Right cardiac atrium (tissue), 5 donors: Measurements from ENCODE around the gene CNTFR. TPM values are rescaled to one million over a fixed set of nuclear protein-coding genes. Genes with fewer than 3 reads are reported as not detected.
"Not testable (repeated sequence)": the region's sequence is repeated elsewhere in the genome, so short reads cannot be mapped to it uniquely, and the experiment has no call there.

Experiments used
- ATAC-seq, 2 donors: fragments of 200-7000 bp; cut with Tn5 transposase; one replicate each; pipeline versions ENCODE4 v1.8.0 to v1.9.1; 2020; ENCODE audit warnings: moderate library complexity in 2 of 2, mild to moderate bottlenecking in 1 of 2
- DNase-seq, 3 donors: peaks; one replicate each; pipeline ENCODE4 v3.0.0-alpha.2; 2020
- H3K27ac ChIP-seq: one replicate; pipeline ENCODE4 v1.5.1; 2013; ENCODE audit warnings: mild to moderate bottlenecking, low read length, control low read depth, moderate library complexity
- H3K27me3 ChIP-seq: one replicate; pipeline ENCODE4 v1.6.1; 2013; ENCODE audit not compliant: control insufficient read depth, insufficient read depth
- H3K4me1 ChIP-seq: one replicate; pipeline ENCODE4 v1.6.1; 2013; ENCODE audit warnings: low read length; ENCODE audit not compliant: control insufficient read depth, insufficient read depth
- H3K4me3 ChIP-seq: one replicate; pipeline ENCODE4 v1.5.1; 2013; ENCODE audit warnings: low read length, control low read depth
- H3K9me3 ChIP-seq: one replicate; pipeline ENCODE4 v1.6.1; 2013; ENCODE audit warnings: low read length; ENCODE audit not compliant: control insufficient read depth
- WGBS: extraction: QIAGEN DNeasy Blood & Tissue Kit; methylation state at CpG from one replicate; pipeline ENCODE4 v1.1.7; 2013; 5-methylcytosine and 5-hydroxymethylcytosine counted together
- intact Hi-C, 4 donors: fragments of 100-400 bp; cut with DNase I; formaldehyde crosslinking; loops; one replicate each; pipeline versions ENCODE4 v1.11.0 to v1.14.0; 2022 to 2023
- long read RNA-seq, 4 donors: library from polyadenylated mRNA; unstranded; transcript quantifications; one replicate each; pipeline ENCODE4 v2.0.0, GENCODE V29; 2020 to 2021
- polyA plus RNA-seq: library from polyadenylated mRNA; stranded (reverse); fragments of 200-250 nt; gene quantifications from one replicate; pipeline ENCODE4 v1.2.3, GENCODE V29; 2013
- total RNA-seq, 4 donors: library from RNA; stranded (reverse); fragmentation: NEBNext Ultra II Directional; extraction: Animal tissue kit (Norgen Biotek cat#: 25700); gene quantifications; one replicate each; pipeline ENCODE4 v1.2.1, GENCODE V29; 2021
- donor health status: healthy with polysubstance abuse.
- donor health status: DM: no; HTN: yes; CAD: no.
- donor health status: DM: no; HTN: no; CAD: no.
- donor health status: DM: no; HTN: yes; CAD: no; lungs with severe emphysema.
- donor health status: DM: yes; HTN: yes; CAD: no.

The CNTFR gene, protein sequence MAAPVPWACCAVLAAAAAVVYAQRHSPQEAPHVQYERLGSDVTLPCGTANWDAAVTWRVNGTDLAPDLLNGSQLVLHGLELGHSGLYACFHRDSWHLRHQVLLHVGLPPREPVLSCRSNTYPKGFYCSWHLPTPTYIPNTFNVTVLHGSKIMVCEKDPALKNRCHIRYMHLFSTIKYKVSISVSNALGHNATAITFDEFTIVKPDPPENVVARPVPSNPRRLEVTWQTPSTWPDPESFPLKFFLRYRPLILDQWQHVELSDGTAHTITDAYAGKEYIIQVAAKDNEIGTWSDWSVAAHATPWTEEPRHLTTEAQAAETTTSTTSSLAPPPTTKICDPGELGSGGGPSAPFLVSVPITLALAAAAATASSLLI
- 10 to 100 TPM; 14.9 to 66.4 (median 46.0) TPM for total RNA-seq
- 55.0 TPM for polyA plus RNA-seq
- long read RNA-seq, donor 1, transcript CNTFR-201 (9 exons, 1,910 nt), result minor isoform, 9 of 45 reads
- long read RNA-seq, donor 1, transcript CNTFR-202 (10 exons, 2,052 nt), result major isoform, 18 of 45 reads
- long read RNA-seq, donor 1, partial matches to known transcripts, result 10 of 45 reads
- long read RNA-seq, donor 1, other reads (novel, unspliced or antisense), result 8 of 45 reads
- long read RNA-seq, donor 2, transcript CNTFR-202 (10 exons, 2,052 nt), result major isoform, 23 of 48 reads
- long read RNA-seq, donor 2, partial matches to known transcripts, result 9 of 48 reads
- long read RNA-seq, donor 2, other reads (novel, unspliced or antisense), result 12 of 48 reads
- long read RNA-seq, donor 3, partial matches to known transcripts, result 3 of 8 reads
- long read RNA-seq, donor 3, other reads (novel, unspliced or antisense), result 5 of 8 reads
- long read RNA-seq, donor 4, transcript CNTFR-202 (10 exons, 2,052 nt), result major isoform, 22 of 46 reads
- long read RNA-seq, donor 4, transcript CNTFR-201 (9 exons, 1,910 nt), result minor isoform, 8 of 46 reads
- long read RNA-seq, donor 4, partial matches to known transcripts, result 8 of 46 reads
- long read RNA-seq, donor 4, other reads (novel, unspliced or antisense), result 8 of 46 reads

DNA sequence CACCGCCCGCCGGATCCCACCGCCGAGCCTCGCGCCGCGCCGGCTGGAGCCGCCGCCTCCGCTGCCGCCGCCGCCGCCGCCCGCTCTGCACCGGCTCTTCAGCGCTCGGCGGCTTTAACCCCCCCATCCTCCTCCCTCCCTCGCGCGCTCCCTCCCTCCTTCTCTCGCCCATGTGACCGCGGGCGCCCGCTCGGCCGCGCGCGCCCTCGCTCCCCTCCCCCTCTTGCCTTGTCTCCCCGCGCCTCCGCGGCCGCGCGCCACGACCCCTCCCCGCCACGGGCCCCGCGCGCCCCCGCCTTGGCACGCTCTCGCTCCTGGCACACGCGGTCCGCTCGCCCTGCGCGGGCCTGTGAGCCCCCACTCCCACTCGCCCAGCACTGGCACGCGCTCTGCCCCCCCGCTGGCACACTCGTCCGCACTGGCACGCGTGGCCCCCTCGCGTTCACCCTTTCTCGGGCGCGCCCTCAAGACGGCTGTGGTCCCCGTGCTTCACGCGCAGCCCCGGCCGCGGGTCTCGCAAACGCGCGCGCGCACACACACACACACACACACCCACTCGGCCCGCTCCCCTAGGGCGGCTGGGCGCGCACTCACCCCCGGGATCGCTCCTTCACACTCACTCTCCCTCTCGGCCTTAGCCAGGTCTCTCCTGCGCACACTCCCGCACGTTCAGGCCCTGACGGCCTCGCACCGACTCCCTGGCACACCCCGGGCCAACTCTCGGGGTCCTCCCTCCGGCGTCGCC is at the start of gene CNTFR:
CNTFR (minus strand) TSS at position 89 of the 745 bp plus-strand sequence. CDS start 20,743 bp downstream, outside the sequence.
- no peaks in the 10 kb centered on the region for H3K9me3 ChIP-seq
- H3K4me1 ChIP-seq, result peaks cover 12% of the 10 kb centered on the region
- peak; percentile 65 to 92 (median 90) for DNase-seq
- WGBS, result under 1% methylated on average over 102 of the region's 104 CpGs
- peak within 1 kb of the TSS; percentile 10 for H3K27ac ChIP-seq
- H3K27me3 ChIP-seq, result no peaks in the 10 kb centered on the region
- H3K4me3 ChIP-seq, result peak within 1 kb of the TSS; percentile 45
- ATAC-seq, result peak; percentile 11 to 28
- intact Hi-C loops, result loop anchor here in 3 of 4 donors (2.0 to 10.0 kb wide), 6 partner anchors 41 to 255 kb away; no protein-coding TSS in a partner anchor

DNA sequence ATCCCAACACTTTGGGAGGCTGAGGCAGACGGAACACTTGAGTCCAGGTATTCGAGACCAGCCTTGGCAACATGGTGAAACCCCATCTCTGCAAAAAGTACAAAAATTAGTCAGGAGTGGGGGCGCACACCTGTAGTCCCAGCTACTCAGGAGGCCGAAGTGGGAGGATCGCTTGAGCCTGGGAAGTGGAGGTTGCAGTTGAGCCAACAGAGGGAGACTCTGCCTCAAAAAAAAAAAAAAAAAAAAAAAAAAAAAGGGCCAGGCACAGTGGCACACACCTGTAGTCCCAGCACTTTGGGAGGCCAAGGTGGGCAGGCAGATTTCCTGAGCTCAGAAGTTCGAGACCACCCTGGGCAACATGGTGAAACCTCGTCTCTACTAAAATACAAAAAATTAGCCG is 49.8 kb upstream of the CNTFR start:
- H3K4me1 ChIP-seq, H3K9me3 ChIP-seq, ATAC-seq, H3K27me3 ChIP-seq, H3K27ac ChIP-seq, H3K4me3 ChIP-seq: not testable (repeated sequence)
- WGBS, result 92% methylated on average over 8 of the region's 8 CpGs
- peak in 1 of 3 donors; percentile 9 for DNase-seq
- intact Hi-C loops, result loop anchor here in 1 of 4 donors (10.0 kb wide), 1 partner anchor 65 kb away; no protein-coding TSS in a partner anchor

DNA sequence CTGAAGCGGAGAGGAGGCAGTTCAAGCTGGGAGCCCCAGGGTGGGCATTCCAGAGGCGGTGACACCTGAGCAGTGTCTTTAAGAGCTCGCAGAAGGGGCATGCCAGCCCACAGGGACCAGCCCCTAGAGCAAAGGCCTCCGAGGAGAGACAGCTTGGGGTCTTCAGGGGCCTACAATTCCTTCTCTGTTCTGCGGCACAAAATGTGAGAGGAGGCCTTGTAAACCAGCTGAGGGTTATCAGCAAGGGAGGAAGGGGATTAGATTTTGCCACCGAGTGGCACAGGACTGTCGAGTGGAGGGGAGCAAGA is 48.6 kb upstream of the CNTFR start:
- peak overlapping the region; percentile 49 for H3K4me3 ChIP-seq
- WGBS, result 21% methylated on average over 7 of the region's 7 CpGs
- H3K27ac ChIP-seq, result peak overlapping the region; percentile 73
- H3K27me3 ChIP-seq, result no peaks in the 10 kb centered on the region
- ATAC-seq (no peak), DNase-seq (no peak)
- H3K9me3 ChIP-seq, result no peaks in the 10 kb centered on the region
- no peaks in the 10 kb centered on the region for H3K4me1 ChIP-seq
- intact Hi-C loops, result loop anchor here in 1 of 4 donors (10.0 kb wide), 1 partner anchor 67 kb away; no protein-coding TSS in a partner anchor

DNA sequence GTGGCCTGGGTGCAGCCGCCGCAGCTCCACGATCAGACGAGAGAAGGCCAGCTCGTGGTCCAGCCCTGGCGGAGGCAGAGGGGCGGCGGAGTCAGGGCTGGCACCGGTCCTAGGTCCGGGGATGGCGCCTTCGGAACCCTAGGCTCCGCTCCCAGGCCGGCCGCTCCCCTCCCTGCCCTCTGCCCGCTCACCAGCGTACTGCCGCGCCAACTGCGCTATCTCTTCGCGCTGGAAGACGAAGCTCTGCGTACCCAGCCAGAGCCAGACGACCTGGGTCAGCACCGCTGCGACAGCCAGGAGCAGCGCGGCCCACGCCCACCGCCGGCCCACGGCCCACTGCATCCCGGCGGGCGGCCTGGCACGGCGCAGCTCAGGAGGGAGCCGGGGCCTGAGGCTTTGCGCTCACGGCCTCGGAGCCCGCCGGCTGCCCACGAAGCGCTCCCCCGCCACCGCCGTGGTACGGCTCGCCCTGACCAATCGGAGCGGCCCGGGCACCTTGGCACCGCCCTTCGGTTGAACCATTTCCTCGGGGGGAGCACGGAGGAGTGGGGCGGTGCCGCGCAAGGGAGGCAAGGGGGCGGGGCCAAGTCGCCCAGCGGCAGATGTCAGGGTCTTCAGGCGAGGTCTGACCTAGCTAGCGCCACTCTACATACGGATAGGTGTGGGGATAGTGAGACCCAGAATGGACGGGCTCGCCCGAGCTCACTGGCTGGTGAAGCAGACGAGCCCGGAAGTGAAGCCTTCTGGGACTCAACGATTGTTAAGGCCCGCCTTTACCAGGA is 48.0 kb upstream of the CNTFR start, which contains the start of gene SIGMAR1:
SIGMAR1 (minus strand) TSS at position 432 of the 782 bp plus-strand sequence; CDS start at position 342, 90 bp downstream.
- Histone ChIP-seq H3K27ac (peak within 1 kb of the TSS; percentile 80), H3K4me1 (no peaks in the 10 kb centered on the region), H3K4me3 (peak within 1 kb of the TSS; percentile 49), H3K27me3 (no peaks in the 10 kb centered on the region), H3K9me3 (no peaks in the 10 kb centered on the region)
- WGBS, result under 1% methylated on average over 74 of the region's 74 CpGs
- DNase-seq (peak; percentile 95 to 98 (median 98)), ATAC-seq (peak; percentile 95 to 96)
- intact Hi-C loops, result loop anchor here in 1 of 4 donors (10.0 kb wide), 1 partner anchor 67 kb away; no protein-coding TSS in a partner anchor

DNA sequence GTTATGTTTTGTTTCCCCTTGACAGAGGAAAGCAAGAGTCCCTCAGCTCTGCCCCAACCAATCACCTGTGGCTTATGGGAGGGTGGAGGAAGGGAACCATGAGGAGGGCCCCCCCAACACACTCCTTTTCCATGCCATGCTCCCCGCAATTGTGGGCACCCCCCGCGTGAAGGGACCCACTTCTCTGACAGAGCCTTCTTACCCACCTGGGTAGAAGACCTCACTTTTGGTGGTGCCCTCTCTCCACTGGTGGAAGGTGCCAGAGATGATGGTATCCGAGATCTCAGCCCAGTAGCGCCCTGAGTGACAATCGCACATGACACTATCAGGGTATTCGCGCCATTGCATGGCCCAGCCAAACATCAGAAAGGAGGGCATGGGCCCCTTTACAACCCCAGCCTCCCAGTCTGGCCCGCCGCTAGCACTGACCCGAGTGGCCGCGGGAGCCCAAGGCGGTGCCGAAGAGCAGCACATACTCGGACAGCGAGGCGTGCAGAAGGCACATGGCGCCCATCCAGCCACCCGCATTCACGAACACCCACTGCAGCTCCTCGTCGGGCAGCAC is 47.3 kb upstream of the CNTFR start:
- intact Hi-C loops, result loop anchor here in 1 of 4 donors (10.0 kb wide), 1 partner anchor 68 kb away; no protein-coding TSS in a partner anchor
- DNase-seq (no peak), ATAC-seq (no peak)
- peak overlapping the region; percentile 49 for H3K4me3 ChIP-seq
- no peaks in the 10 kb centered on the region for H3K9me3 ChIP-seq
- H3K4me1 ChIP-seq, result no peaks in the 10 kb centered on the region
- WGBS, result 8% methylated on average over 23 of the region's 23 CpGs
- H3K27me3 ChIP-seq, result no peaks in the 10 kb centered on the region
- peak overlapping the region; percentile 80 for H3K27ac ChIP-seq

DNA sequence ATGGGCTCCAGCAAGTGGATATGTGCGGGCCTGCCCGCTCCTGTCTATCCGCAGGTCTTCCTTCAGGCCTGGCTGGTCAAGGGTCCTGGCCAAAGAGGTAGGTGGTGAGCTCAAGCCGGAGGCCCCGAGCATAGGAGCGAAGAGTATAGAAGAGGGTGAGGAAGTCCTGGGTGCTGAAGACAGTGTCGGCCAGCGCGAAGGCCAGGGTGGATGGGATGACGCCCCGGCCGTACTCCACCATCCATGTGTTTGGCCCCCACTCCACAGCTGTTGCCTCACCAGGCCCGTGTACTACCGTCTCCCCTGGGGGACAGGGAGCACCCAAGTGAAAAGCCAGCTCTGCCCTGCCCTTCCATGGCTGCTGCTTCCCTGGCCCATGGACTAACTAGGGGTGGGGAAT is 46.0 kb upstream of the CNTFR start:
- intact Hi-C loops, result loop anchor here in 1 of 4 donors (10.0 kb wide), 1 partner anchor 69 kb away; no protein-coding TSS in a partner anchor

DNA sequence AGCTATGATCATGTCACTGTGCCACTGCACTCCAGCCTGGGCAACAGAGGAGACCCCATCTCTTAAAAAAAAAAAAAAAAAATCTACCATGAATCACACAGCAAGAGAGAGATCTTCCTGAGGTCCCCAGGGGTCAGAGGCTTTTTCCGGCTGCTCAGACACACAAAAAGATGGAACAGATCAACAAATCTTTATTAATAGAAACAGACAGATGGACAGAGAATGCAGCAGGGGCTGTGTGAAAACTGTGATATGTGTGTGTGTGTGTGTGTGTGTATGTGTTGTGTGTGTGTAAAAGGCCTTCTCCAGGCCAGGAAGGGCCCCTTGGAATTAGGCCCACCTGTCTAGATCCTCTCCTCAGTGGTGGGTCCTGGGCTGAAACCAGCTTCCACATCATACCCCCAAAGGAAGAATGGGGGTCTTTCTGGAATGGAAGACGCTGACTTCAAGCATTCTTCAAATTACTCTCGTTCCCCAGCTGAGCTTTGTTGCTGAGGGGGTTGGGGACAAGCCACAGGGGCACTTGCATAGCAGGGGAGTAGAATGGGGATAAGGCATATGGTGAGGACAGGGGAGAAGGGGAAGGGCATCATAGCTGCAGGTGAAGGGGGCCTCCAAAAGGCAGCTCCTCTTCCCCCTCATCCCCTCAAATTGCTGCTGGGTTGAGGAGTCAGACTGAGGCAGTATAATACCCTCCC is 45.2 kb upstream of the CNTFR start:
- WGBS, result 70% methylated on average over 3 of the region's 3 CpGs
- intact Hi-C loops, result loop anchor here in 1 of 4 donors (10.0 kb wide), 1 partner anchor 70 kb away; no protein-coding TSS in a partner anchor
- H3K27me3 ChIP-seq, result no peaks in the 10 kb centered on the region
- H3K4me1 ChIP-seq, result no peaks in the 10 kb centered on the region
- no peak overlapping the region for H3K4me3 ChIP-seq
- DNase-seq, result no peak
- H3K27ac ChIP-seq, result no peak overlapping the region
- ATAC-seq, result no peak
- H3K9me3 ChIP-seq, result no peaks in the 10 kb centered on the region

More for the DNA sequence above, 46.0 kb upstream of the CNTFR start:
- no peaks in the 10 kb centered on the region for H3K4me1 ChIP-seq
- no peak overlapping the region for H3K4me3 ChIP-seq
- ATAC-seq (no peak), DNase-seq (peak in 1 of 3 donors; percentile 50)
- 91% methylated on average over 14 of the region's 14 CpGs for WGBS
- H3K27me3 ChIP-seq, result no peaks in the 10 kb centered on the region
- H3K9me3 ChIP-seq, result no peaks in the 10 kb centered on the region
- no peak overlapping the region for H3K27ac ChIP-seq

DNA sequence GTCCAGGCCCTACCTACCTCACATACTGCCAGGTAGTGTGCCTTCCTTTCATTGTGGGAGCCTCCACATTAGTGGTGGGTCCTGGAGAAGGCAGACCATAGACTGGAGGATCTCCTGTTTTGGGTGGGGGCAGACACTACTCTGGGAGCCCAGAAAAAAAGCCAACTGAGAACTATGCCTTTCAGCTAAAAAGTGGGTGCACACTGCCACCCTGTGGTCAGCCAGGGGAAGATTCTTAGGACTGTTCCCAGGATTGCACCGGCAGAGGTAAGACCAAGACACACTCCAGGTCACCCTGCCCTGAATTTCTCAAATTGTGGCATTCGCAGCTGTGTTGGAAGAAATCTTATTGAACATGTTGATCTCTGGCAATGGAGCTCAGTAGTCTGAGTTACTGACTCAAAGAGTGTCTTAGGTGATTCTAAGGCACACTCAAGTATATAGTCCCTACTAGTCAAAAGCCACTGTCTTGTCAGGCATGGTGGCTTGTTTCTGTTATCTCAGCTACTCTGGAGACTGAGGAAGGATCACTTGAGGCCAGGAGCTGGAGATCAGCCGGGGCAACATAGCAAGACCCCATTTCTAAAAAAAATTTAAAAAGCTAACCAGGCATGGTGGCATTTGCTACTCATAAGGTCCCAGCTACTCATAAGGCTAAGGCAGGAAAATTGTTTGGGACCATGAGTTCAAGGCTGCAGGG is 44.5 kb upstream of the CNTFR start:
- Histone ChIP-seq H3K4me3 (no peak overlapping the region), H3K27ac (no peak overlapping the region), H3K27me3 (no peaks in the 10 kb centered on the region), H3K9me3 (no peaks in the 10 kb centered on the region), H3K4me1 (no peaks in the 10 kb centered on the region)
- 28% methylated on average over 3 of the region's 3 CpGs for WGBS
- DNase-seq (peak; percentile 60 to 81 (median 81)), ATAC-seq (peak; percentile 24)
- intact Hi-C loops, result loop anchor here in 1 of 4 donors (10.0 kb wide), 1 partner anchor 71 kb away; no protein-coding TSS in a partner anchor
